Lung microvascular endothelial cell (primary cell): ENCODE measurements around the gene FRG2. TPM values are rescaled to one million over a fixed set of nuclear protein-coding genes. Genes with fewer than 3 reads are reported as not detected.
"Not testable (repeated sequence)": the region's sequence is repeated elsewhere in the genome, so short reads cannot be mapped to it uniquely, and the experiment has no call there.

Source experiments
- DNase-seq, 2 donors: peaks; one replicate each; pipeline versions ENCODE4 v3.0.0 to v3.0.0-alpha.2; 2010; ENCODE audit warnings: low read depth in 2 of 2
- total RNA-seq: library from RNA; depleted of rRNA; stranded (reverse); fragments of >200 nt; gene quantifications from 2 replicates; pipeline ENCODE4 v1.2.1, GENCODE V29; 2014

Gene FRG2
- not detected in 2 replicates for total RNA-seq

GRCh38 chr4:190027156-190027555 is at the start of gene FRG2:
Gene FRG2 (minus strand): TSS chr4:190027256. CDS start chr4:190027204, 52 bp downstream.
- not testable (repeated sequence) for DNase-seq

- DNase-seq: peak in 1 of 2 donors; percentile 7
These were observed 41.3 kb upstream of the FRG2 start for GRCh38 chr4:190068351-190068750.

GRCh38 chr4:190064805-190065204 is 37.7 kb upstream of the FRG2 start:
- DNase-seq: not testable (repeated sequence)

GRCh38 chr4:190064342-190064741 is 37.3 kb upstream of the FRG2 start, which contains the start of gene DBET:
Gene DBET (plus strand): TSS chr4:190064502.
- DNase-seq: not testable (repeated sequence)

GRCh38 chr4:190058997-190059396 is 31.9 kb upstream of the FRG2 start:
- DNase-seq: not testable (repeated sequence)

GRCh38 chr4:190049378-190050239 is 22.6 kb upstream of the FRG2 start:
- not testable (repeated sequence) for DNase-seq

GRCh38 chr4:190047627-190048026 is 20.6 kb upstream of the FRG2 start:
- DNase-seq: not testable (repeated sequence)

GRCh38 chr4:190040873-190041272 is 13.8 kb upstream of the FRG2 start:
- not testable (repeated sequence) for DNase-seq

- not testable (repeated sequence) for DNase-seq
These were observed 10.8 kb upstream of the FRG2 start for GRCh38 chr4:190037704-190038388.

- not testable (repeated sequence) for DNase-seq
These were observed 4.2 kb upstream of the FRG2 start for GRCh38 chr4:190031264-190031663.

GRCh38 chr4:190022614-190023281 is 4.3 kb downstream of the FRG2 start:
- DNase-seq: not testable (repeated sequence)

- not testable (repeated sequence) for DNase-seq
These were observed 5.1 kb downstream of the FRG2 start for GRCh38 chr4:190021973-190022372.

- peak; percentile 18 to 29 for DNase-seq
These were observed 6.0 kb downstream of the FRG2 start for GRCh38 chr4:190020790-190021717.

GRCh38 chr4:190019859-190020463 is 7.1 kb downstream of the FRG2 start:
- not testable (repeated sequence) for DNase-seq

GRCh38 chr4:190019023-190019858 is 7.8 kb downstream of the FRG2 start:
- no peak for DNase-seq

GRCh38 chr4:190018201-190018920 is 8.7 kb downstream of the FRG2 start:
- DNase-seq: no peak

GRCh38 chr4:190017357-190018200 is 9.5 kb downstream of the FRG2 start:
- no peak for DNase-seq
